A549 (cell line): Measurements from ENCODE around the gene TRPM2.

Experiments
- CTCF ChIP-seq: fragments of >200 bp; sonication (Bioruptor Twin); formaldehyde crosslinking; IDR thresholded peaks from 3 replicates; pipeline ENCODE4 v1.5.1; 2016
- ESRRA ChIP-seq: fragments of 150-350 bp; IDR thresholded peaks from 2 replicates; pipeline ENCODE4 v1.6.1; 2014; ENCODE audit warnings: mild to moderate bottlenecking, low read length, borderline replicate concordance
- MAZ ChIP-seq: fragments of 150-350 bp; IDR thresholded peaks from 2 replicates; pipeline ENCODE4 v1.6.1; 2014; ENCODE audit warnings: antibody characterized with exemption, low read depth, low read length, borderline replicate concordance
- PBX3 ChIP-seq: IDR thresholded peaks from 2 replicates; pipeline ENCODE4 v1.6.1; 2012
- POLR2A ChIP-seq: IDR thresholded peaks from 2 replicates; pipeline ENCODE4 v1.6.1; 2012; ENCODE audit warnings: mild to moderate bottlenecking, low read length
- RAD21 ChIP-seq, 2 experiments: fragments of >200 bp in 1 of 2; sonication (Bioruptor Twin) in 1 of 2; formaldehyde crosslinking in 1 of 2; IDR thresholded peaks in 1 of 2; conservative IDR thresholded peaks in 1 of 2; 2 replicates in 1 of 2; 3 replicates in 1 of 2; pipeline ENCODE4 v1.6.1; 2012 to 2018; ENCODE audit warnings: inconsistent platforms in 1 of 2
- USF2 ChIP-seq: fragments of 450-650 bp; IDR thresholded peaks from 2 replicates; pipeline ENCODE4 v1.6.1; 2014; ENCODE audit warnings: antibody characterized with exemption
- ZC3H11A ChIP-seq: fragments of 450-650 bp; IDR thresholded peaks from 2 replicates; pipeline ENCODE4 v1.6.1; 2014; ENCODE audit warnings: antibody characterized with exemption, mild to moderate bottlenecking

GRCh38 chr21:44345495-44345894, 7.9 kb upstream of the TRPM2 start:
- no peak for TF ChIP-seq RAD21 (conservative IDR thresholded peaks at IDR 0.05 in 1 of 2, IDR thresholded peaks at IDR 0.05 in 1 of 2)
- no peak for TF ChIP-seq CTCF
- no peak for TF ChIP-seq ESRRA
- TF ChIP-seq POLR2A = no peak
- TF ChIP-seq PBX3 = no peak
- no peak for TF ChIP-seq USF2
- no peak for TF ChIP-seq ZC3H11A
- no peak for TF ChIP-seq MAZ
